ENCODE measurements around the gene ARHGAP15.

Gene ARHGAP15

GRCh38 chr2:143754742-143755141 lies 625.5 kb downstream of the ARHGAP15 start:
- H3K27me3 ChIP-seq (ENCODE audit: insufficient read depth, low read depth, severe bottlenecking): no peaks in the 10 kb centered on the region
- H3K4me3 ChIP-seq (ENCODE audit: low read depth, low read length): no peak overlapping the region
- TF ChIP-seq, protein P1, sequence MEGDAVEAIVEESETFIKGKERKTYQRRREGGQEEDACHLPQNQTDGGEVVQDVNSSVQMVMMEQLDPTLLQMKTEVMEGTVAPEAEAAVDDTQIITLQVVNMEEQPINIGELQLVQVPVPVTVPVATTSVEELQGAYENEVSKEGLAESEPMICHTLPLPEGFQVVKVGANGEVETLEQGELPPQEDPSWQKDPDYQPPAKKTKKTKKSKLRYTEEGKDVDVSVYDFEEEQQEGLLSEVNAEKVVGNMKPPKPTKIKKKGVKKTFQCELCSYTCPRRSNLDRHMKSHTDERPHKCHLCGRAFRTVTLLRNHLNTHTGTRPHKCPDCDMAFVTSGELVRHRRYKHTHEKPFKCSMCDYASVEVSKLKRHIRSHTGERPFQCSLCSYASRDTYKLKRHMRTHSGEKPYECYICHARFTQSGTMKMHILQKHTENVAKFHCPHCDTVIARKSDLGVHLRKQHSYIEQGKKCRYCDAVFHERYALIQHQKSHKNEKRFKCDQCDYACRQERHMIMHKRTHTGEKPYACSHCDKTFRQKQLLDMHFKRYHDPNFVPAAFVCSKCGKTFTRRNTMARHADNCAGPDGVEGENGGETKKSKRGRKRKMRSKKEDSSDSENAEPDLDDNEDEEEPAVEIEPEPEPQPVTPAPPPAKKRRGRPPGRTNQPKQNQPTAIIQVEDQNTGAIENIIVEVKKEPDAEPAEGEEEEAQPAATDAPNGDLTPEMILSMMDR (IDR thresholded peaks at IDR 0.05; ENCODE audit: low read depth, low read length): no peak
- no peak overlapping the region for H3K27ac ChIP-seq
- DNase-seq: no peak
- no peaks in the 10 kb centered on the region for H3K36me3 ChIP-seq
- no peaks in the 10 kb centered on the region for H3K9me3 ChIP-seq (ENCODE audit: severe bottlenecking)

DNA sequence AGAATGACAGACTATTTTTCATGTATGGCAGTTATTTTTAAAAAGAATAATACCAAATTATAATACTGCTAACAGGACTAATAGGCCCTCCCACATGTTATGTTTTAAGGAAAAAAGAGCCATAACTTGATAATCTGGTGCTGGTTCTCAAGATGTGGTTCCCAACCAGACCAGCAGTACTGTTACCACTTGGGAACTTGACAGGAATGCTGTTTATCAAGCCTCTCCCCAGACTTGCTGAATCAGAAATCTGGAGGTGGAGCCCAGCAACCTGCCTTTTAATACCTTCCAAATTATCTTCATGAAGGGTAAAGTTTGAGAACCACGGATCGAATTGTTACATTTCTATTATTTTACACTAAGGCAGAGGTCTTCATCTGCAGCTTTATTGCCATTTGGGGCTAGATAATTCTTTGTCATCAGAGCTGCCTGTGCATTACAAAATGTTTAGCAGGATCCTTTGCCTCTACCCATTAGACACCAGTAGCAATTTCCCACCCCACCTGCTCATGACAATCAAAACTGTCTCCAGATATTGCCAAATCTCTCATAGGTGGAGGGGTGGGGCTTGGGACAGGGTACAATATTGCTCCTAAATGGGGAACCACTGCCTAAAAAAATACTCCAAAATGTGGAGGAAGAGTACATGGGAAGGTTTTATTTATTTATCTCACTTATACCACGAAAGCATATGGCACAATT lies 629.6 kb downstream of the ARHGAP15 start:
- H3K4me3 ChIP-seq (ENCODE audit: low read depth, low read length): no peak overlapping the region
- TF ChIP-seq, protein P1 (IDR thresholded peaks at IDR 0.05; ENCODE audit: low read depth, low read length): no peak

DNA sequence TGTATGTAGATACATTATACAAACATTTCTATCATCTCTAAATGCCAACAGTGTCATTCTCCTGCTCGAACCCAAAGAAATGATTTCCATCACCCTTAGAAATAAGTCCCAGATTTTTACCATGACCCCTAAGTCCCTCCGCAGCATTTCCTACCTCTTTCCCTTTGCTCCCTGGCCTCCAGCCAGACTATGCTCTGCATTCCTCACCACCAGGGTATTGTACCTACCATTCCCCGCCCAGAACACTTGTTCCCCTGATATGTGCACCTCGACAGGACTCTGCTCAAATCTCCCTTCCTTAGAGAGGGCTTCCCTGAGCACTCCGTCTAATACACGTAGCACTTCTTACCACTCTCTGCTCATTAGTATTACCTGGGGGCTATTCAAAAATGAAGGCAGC lies 630.2 kb downstream of the ARHGAP15 start:
- DNase-seq: no peak

More for the DNA sequence above, 629.6 kb downstream of the ARHGAP15 start:
- Histone ChIP-seq H3K9me3 (ENCODE audit: severe bottlenecking) (no peaks in the 10 kb centered on the region), H3K27me3 (ENCODE audit: insufficient read depth, low read depth, severe bottlenecking) (no peaks in the 10 kb centered on the region), H3K27ac (no peak overlapping the region), H3K36me3 (no peaks in the 10 kb centered on the region)
- no peak for DNase-seq

DNA sequence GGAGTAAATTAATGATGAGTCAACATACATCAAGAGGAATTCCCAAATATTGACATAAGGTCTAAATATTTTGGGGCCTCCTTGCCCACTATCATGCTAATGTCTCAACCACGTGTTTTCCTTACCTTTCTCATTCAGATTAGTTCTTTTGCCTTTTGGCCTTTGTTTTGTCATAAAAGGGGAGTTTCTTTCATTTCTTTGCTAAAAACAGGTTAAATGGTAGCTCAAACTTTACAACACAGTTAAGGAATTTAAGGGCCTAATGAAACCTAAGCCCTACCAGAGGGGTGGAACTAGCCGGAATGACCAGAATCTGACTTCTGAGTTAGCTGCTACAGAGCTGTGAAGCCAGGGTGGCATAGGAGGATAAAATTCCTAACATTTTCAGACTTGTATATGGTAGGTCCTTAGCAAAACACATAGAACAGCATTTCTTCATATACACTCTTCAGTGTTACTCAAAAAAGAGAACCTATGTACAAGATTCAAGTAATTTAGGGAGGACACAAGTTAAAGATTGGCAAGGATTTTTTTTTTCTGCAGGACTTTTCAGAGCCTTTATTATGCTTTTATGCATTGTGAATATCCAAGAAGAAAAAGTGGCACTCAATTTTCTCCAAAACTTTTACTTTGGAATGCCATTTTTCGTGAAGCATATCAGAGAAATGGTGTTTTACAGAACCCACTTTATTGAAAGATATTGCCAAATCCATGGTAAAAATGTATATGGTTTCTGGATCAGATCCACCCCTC lies 633.1 kb downstream of the ARHGAP15 start:
- TF ChIP-seq, protein P1 (IDR thresholded peaks at IDR 0.05; ENCODE audit: low read depth, low read length): no peak
- Histone ChIP-seq H3K27ac (no peak overlapping the region), H3K36me3 (no peaks in the 10 kb centered on the region), H3K9me3 (ENCODE audit: severe bottlenecking) (no peaks in the 10 kb centered on the region), H3K4me3 (ENCODE audit: low read depth, low read length) (no peak overlapping the region), H3K27me3 (ENCODE audit: insufficient read depth, low read depth, severe bottlenecking) (no peaks in the 10 kb centered on the region)
- no peak for DNase-seq

More for the DNA sequence above, 630.2 kb downstream of the ARHGAP15 start:
- H3K27ac ChIP-seq: no peak overlapping the region
- TF ChIP-seq, protein P1 (IDR thresholded peaks at IDR 0.05; ENCODE audit: low read depth, low read length): no peak
- no peaks in the 10 kb centered on the region for H3K27me3 ChIP-seq (ENCODE audit: insufficient read depth, low read depth, severe bottlenecking)
- H3K9me3 ChIP-seq (ENCODE audit: severe bottlenecking): no peaks in the 10 kb centered on the region
- H3K4me3 ChIP-seq (ENCODE audit: low read depth, low read length): no peak overlapping the region
- H3K36me3 ChIP-seq: no peaks in the 10 kb centered on the region

DNA sequence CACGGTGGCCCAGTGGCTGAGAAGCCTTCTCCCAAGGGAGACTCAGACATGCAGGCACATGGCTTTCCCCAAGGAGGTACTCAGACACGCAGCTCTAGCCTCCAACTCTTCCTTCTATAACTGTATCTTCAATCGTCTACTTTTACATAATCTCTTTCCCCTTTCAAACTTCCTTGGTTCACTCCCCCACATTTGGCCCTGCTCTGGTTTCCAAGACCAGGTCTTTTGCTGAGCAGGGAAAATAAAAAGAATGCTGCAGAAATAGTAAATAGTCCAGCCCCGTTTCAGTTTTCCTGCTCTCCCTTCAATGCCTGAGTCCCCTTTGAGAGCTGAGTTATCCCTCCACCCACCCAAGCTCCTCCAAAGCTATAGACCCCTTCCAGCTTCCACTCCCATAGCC lies 635.0 kb downstream of the ARHGAP15 start:
- Histone ChIP-seq H3K36me3 (no peaks in the 10 kb centered on the region), H3K9me3 (ENCODE audit: severe bottlenecking) (no peaks in the 10 kb centered on the region)

More for the DNA sequence above, 635.0 kb downstream of the ARHGAP15 start:
- Histone ChIP-seq H3K4me3 (ENCODE audit: low read depth, low read length) (no peak overlapping the region), H3K27ac (no peak overlapping the region), H3K27me3 (ENCODE audit: insufficient read depth, low read depth, severe bottlenecking) (no peaks in the 10 kb centered on the region)
- TF ChIP-seq, protein P1 (IDR thresholded peaks at IDR 0.05; ENCODE audit: low read depth, low read length): no peak
- DNase-seq: no peak
